ENCODE data around the gene SPATA13.
"Not testable (repeated sequence)": the region's sequence is repeated elsewhere in the genome, so short reads cannot be mapped to it uniquely, and the experiment has no call there.

Gene SPATA13

GRCh38 chr13:24318878-24319277 is 158.4 kb downstream of the SPATA13 start:
- not testable (repeated sequence) for DNase-seq (ENCODE audit: low spot score)

GRCh38 chr13:24319641-24320040 is 159.1 kb downstream of the SPATA13 start:
- not testable (repeated sequence) for DNase-seq (ENCODE audit: low spot score)

- DNase-seq (ENCODE audit: low spot score), result not testable (repeated sequence)
Observed at GRCh38 chr13:24321416-24321815, 160.9 kb downstream of the SPATA13 start.

- not testable (repeated sequence) for DNase-seq (ENCODE audit: low spot score)
Observed at GRCh38 chr13:24322470-24322869, 161.9 kb downstream of the SPATA13 start.

GRCh38 chr13:24323036-24323738 is 162.7 kb downstream of the SPATA13 start:
- no peak for DNase-seq (ENCODE audit: low spot score)

- DNase-seq (ENCODE audit: low spot score), result no peak
Observed at GRCh38 chr13:24323739-24324075, 163.2 kb downstream of the SPATA13 start.

- DNase-seq (ENCODE audit: low spot score), result not testable (repeated sequence)
Observed at GRCh38 chr13:24327598-24327997, 167.1 kb downstream of the SPATA13 start.

- DNase-seq (ENCODE audit: low spot score), result no peak
Observed at GRCh38 chr13:24328145-24328544, 167.6 kb downstream of the SPATA13 start.

- DNase-seq (ENCODE audit: low spot score), result no peak
Observed at GRCh38 chr13:24338721-24339120, 178.2 kb downstream of the SPATA13 start.

- no peak for DNase-seq (ENCODE audit: low spot score)
Observed at GRCh38 chr13:24339937-24340607, 179.6 kb downstream of the SPATA13 start.

GRCh38 chr13:24340608-24340955 is 180.1 kb downstream of the SPATA13 start:
- no peak for DNase-seq (ENCODE audit: low spot score)

GRCh38 chr13:24341439-24341838 is 180.9 kb downstream of the SPATA13 start:
- DNase-seq (ENCODE audit: low spot score), result no peak

- DNase-seq (ENCODE audit: low spot score), result no peak
Observed at GRCh38 chr13:24348385-24348784, 187.9 kb downstream of the SPATA13 start.

- DNase-seq (ENCODE audit: low spot score), result no peak
Observed at GRCh38 chr13:24348797-24349515, 188.4 kb downstream of the SPATA13 start.

- not testable (repeated sequence) for DNase-seq (ENCODE audit: low spot score)
Observed at GRCh38 chr13:24349778-24350664, 189.5 kb downstream of the SPATA13 start.

- no peak for DNase-seq (ENCODE audit: low spot score)
Observed at GRCh38 chr13:24351423-24351822, 190.9 kb downstream of the SPATA13 start.

- no peak for DNase-seq (ENCODE audit: low spot score)
Observed at GRCh38 chr13:24353736-24354135, 193.2 kb downstream of the SPATA13 start.

GRCh38 chr13:24355103-24355502 is 194.6 kb downstream of the SPATA13 start:
- DNase-seq (ENCODE audit: low spot score), result no peak

GRCh38 chr13:24356270-24356669 is 195.8 kb downstream of the SPATA13 start:
- DNase-seq (ENCODE audit: low spot score), result no peak
